Omental fat pad (tissue), 4 donors: Measurements from ENCODE around the gene XPA. TPM values are rescaled to one million over a fixed set of nuclear protein-coding genes. Genes with fewer than 3 reads are reported as not detected.
A peak's percentile ranks its signal among the peaks of the same experiment; 100 is the strongest.

Experiments
- ATAC-seq: fragments of 150-250 bp; one replicate; pipeline ENCODE4 v1.9.1; 2016; ENCODE audit warnings: mild to moderate bottlenecking, moderate library complexity; ENCODE audit not compliant: low FRiP score
- DNase-seq: peaks from one replicate; pipeline ENCODE4 v3.0.0-alpha.2; 2019; ENCODE audit warnings: low spot score
- total RNA-seq, 4 donors: library from RNA; depleted of rRNA; stranded (reverse); fragments of >200 nt; gene quantifications; one replicate each; pipeline ENCODE4 v1.1.0, GENCODE V29; 2016
- TF ChIP-seq, protein P1 (sequence below), 3 donors: fragments of 450-650 bp; IDR thresholded peaks; one replicate each; pipeline ENCODE4 v1.5.1; 2016 to 2017; ENCODE audit warnings: antibody characterized with exemption in 3 of 3, mild to moderate bottlenecking in 3 of 3, moderate library complexity in 2 of 3

The XPA gene
- total RNA-seq, 4 donors from 2014 or later = 8.3 to 15.1 (median 12.9) TPM

DNA sequence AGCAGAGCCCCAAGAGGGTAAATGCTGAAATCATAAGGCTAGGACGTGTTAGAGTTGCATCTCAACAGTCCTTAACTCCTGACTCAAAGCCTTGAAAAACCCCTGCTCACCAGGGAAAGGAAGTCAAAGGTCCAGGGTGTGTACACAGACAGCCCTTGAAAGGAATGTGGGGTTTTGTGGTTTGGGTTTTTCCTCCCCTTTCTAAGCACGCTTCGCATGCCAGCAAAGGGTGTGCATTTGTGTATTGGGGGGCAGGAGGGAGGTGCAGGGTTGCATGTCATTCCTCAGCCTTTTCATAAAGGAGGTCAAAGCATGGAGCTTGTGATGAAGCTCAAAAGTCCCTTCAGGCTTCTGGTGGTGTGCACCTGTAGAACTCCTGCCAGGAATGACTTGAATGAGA lies 17.3 kb upstream of the XPA start:
- TF ChIP-seq, protein P1, sequence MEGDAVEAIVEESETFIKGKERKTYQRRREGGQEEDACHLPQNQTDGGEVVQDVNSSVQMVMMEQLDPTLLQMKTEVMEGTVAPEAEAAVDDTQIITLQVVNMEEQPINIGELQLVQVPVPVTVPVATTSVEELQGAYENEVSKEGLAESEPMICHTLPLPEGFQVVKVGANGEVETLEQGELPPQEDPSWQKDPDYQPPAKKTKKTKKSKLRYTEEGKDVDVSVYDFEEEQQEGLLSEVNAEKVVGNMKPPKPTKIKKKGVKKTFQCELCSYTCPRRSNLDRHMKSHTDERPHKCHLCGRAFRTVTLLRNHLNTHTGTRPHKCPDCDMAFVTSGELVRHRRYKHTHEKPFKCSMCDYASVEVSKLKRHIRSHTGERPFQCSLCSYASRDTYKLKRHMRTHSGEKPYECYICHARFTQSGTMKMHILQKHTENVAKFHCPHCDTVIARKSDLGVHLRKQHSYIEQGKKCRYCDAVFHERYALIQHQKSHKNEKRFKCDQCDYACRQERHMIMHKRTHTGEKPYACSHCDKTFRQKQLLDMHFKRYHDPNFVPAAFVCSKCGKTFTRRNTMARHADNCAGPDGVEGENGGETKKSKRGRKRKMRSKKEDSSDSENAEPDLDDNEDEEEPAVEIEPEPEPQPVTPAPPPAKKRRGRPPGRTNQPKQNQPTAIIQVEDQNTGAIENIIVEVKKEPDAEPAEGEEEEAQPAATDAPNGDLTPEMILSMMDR (IDR thresholded peaks at IDR 0.05) = no peak
- DNase-seq (no peak), ATAC-seq (no peak)

DNA sequence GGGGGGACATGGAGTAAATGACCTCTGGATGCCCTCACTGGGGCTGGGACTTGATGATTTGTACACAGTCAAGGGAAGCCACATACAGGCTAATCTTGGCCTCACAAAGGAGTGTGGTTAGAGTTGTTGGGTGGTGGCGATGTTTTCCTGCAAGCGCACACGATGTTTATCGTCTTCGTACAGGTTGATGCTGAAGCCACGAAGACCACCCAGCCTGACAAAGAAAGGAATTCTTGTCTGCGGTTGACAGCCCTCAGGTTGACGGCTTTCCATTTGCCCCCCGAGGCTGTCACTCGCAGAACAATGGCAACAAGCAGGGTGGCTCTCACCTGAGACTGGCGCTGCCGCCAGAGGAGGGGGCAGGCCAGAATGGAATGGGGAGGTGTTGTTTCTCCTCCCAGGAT lies 14.1 kb upstream of the XPA start:
- TF ChIP-seq, protein P1 (IDR thresholded peaks at IDR 0.05) = no peak
- ATAC-seq = no peak
- DNase-seq = no peak

DNA sequence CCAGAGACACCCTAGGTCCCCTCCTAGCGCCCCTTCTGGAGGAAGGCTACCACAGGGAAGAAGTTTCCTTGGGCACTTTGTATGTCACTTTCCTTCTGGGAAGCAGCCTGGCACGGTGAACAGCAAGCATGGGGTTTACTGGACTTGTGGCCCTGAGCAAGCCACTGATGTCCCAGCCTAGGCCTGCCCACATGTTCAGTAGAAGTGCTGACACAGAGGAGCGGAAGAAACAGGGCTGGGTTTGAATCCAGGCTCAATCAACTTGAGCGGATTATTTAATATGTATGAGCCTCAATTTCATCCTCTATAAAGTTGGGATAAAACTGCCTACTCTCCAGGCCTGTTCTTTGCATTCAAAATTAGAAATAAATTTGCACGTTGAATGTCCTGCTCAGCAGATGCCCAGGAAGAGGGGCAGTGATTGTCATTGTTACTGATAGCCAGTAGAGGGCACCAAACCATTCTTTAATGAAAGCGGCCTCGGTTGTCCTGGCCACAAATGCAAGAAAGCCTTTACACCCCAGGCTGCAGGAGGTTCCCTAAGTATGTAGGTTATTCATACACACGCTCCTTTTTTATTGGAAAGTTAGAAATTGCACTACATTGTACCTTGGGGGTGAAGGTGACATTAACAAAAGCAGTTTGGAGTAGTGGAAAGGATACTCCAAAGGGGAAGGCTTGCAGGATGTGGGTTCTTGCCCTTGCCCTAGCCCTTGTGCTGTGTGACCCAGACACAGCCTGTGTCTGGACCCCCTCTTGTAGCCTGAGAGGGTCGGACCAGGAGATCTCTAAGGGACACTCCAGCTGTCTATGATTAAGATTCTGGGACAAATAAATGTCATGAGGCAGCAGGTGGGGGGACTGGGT lies 13.4 kb upstream of the XPA start:
- TF ChIP-seq, protein P1 (IDR thresholded peaks at IDR 0.05) = no peak
- no peak for DNase-seq

DNA sequence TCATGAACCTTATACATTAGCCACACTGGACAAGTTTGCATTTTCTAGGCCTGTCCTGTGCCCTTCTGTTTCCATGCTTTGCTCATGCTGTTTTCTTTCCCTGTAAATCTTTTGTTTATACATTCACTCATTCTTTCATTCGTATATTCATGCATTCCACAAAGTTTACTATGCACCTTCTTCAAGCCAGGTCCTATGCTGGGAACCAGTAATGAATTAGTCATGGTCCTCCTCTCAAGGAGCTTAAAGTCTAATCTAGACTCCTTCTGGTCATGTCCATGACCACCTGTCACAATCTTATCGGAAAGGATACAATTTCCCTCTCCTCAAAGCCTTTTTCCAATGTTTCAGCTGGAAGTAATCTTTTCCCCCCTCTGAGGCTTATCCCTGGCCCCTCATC lies 9.1 kb upstream of the XPA start:
- TF ChIP-seq, protein P1 (IDR thresholded peaks at IDR 0.05) = no peak
- ATAC-seq = no peak
- DNase-seq = no peak

More for the DNA sequence above, 13.4 kb upstream of the XPA start:
- ATAC-seq = peak; percentile 66

DNA sequence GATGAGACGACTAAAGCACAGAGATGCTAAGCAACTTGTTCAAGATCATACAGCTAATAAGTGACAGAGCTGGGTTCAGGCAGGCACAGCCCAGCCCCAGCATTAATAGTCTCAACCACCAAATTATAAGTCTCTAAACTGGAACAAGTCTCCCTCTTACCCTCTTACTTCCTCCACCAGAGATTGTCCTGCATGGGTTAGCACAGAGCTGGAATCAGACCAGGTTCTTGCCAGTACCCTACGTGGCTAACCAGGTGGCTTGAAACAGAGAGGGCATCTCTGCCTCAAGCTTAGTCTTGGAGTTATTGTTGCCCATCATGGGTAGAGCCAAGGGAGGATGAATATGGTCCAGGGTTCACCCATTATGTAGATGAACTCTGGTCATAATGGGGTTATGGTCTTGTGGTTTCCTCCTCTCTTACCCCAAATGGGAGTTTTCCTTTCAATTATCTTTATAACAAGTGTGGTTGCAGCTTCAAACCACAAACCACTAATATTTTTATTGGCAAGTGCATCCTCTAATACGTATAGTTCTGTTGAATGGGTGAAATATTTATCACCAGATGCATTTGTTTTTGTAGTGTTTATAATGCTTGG lies 8.3 kb upstream of the XPA start:
- ATAC-seq = no peak
- no peak for DNase-seq
- TF ChIP-seq, protein P1 (IDR thresholded peaks at IDR 0.05) = no peak

DNA sequence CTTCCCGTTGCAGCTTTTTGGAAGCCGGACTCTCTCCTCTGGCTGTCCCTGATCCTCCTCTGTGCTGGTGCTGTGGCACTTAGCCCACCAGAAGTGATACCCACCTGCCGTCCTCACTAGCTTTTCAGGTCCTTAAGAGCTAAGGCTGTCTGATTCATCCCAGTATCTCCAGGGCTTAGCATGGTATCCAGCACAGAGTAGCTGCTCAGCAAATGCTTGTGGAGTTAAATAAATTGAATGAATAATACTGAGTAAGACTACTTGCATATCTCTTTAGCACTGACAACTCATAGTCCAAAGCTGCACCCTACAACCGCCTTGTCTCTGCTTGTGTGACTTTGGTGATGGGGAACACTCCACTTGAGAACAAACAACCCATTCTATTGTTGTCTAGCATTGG lies 7.7 kb upstream of the XPA start:
- DNase-seq = no peak
- TF ChIP-seq, protein P1 (IDR thresholded peaks at IDR 0.05) = no peak
- no peak for ATAC-seq

DNA sequence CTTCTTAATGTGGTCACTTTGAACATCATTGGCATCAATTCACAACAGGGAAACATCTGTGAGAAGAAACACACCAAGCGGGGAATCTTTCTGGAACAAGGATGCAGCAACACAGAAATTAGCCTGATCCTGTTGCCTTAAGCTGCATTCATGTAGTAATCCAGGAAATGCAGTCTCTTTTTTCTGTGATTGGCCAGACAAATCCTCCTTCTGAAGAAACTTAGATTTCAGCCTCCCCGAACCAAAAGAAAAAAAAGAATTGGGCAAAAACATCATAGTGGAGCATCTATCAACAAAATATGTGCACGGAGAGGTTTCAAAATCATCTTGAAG lies 7.2 kb upstream of the XPA start:
- ATAC-seq = no peak
- TF ChIP-seq, protein P1 (IDR thresholded peaks at IDR 0.05) = no peak
- no peak for DNase-seq
